Measurements from ENCODE around the gene BPIFA2. TPM values are rescaled to one million over a fixed set of nuclear protein-coding genes. Genes with fewer than 3 reads are reported as not detected.

The BPIFA2 gene
- total RNA-seq, 1 experiment from 2014 or later = not detected

- TF ChIP-seq FOSL1 (IDR thresholded peaks at IDR 0.05; ENCODE audit: low read depth) (no peak), SP1 (IDR thresholded peaks at IDR 0.05; ENCODE audit: low read depth) (no peak), TCF7L2 (IDR thresholded peaks at IDR 0.05; ENCODE audit: borderline replicate concordance, extremely low read depth, insufficient read depth, insufficient read length) (no peak), POLR2AphosphoS5 (IDR thresholded peaks at IDR 0.05; ENCODE audit: low read depth, low read length) (no peak), SRF (IDR thresholded peaks at IDR 0.05; ENCODE audit: low read depth) (no peak), EZH2phosphoT487 (IDR thresholded peaks at IDR 0.05; ENCODE audit: borderline replicate concordance) (no peak), RAD21 (IDR thresholded peaks at IDR 0.05; ENCODE audit: low read depth) (no peak), EGR1 (IDR thresholded peaks at IDR 0.05; ENCODE audit: low read depth) (no peak)
These were observed 7.2 kb downstream of the BPIFA2 start (continued) for GRCh38 chr20:33175123-33175522.

DNA sequence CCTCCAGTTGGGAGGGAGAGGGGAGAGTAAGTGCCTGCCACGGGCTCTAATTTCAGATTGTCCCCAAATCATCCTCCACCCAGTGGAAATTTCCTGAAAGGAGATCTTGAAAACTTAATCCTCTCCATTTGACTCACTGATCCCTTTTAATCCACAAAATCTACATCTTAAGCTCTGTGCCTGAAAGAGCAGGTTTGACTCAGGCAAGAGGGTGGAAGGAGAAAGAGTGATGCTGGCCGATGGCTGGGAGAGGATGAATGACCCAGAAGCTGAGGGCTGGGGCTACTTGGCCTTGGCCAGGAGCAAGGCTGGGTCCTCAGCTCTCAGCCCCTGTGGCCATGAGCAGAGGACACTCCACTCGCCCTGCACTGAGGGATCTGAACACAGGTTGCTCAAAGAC is 8.1 kb downstream of the BPIFA2 start:
- intact Hi-C loops (cut with micrococcal nuclease) = no loop called here
- ChIA-PET CTCF (no interaction called here), POLR2A (no interaction called here), RAD21 (ENCODE audit: low non-redundant PET in 1 of 2, low total read pairs in 2 of 2, uncharacterized antibody in 2 of 2, unreplicated experiment in 2 of 2) (no interaction called here)
- no peaks in the 10 kb centered on the region for H4K20me1 ChIP-seq (ENCODE audit: insufficient read depth)
- H2AFZ ChIP-seq (ENCODE audit: low read depth, low read length, poor library complexity, severe bottlenecking) = no peak overlapping the region
- no peak for DNase-seq (ENCODE audit: low read depth, low spot score)
- H3K9ac ChIP-seq (ENCODE audit: low read length) = no peak overlapping the region
- H3K4me1 ChIP-seq (ENCODE audit: control insufficient read depth in 1 of 2, insufficient read depth in 2 of 2, low read length in 2 of 2) = peaks cover 14 to 17% of the 10 kb centered on the region in 2 experiments; a peak in 3 of 4 replicates
- H3K4me2 ChIP-seq (ENCODE audit: low read length) = no peak overlapping the region
- H3K79me2 ChIP-seq (ENCODE audit: insufficient read depth, low read length) = no peaks in the 10 kb centered on the region
- H3K36me3 ChIP-seq (ENCODE audit: control insufficient read depth in 1 of 2, insufficient read depth in 2 of 2, low read length in 2 of 2) = no peaks in the 10 kb centered on the region
- no TSS peak for BruUV-seq (replicated peaks)
- H3K4me3 ChIP-seq (replicated peaks in 1 of 2; ENCODE audit: low read depth in 1 of 2, low read length in 2 of 2) = no peak overlapping the region
- H3K9me2 ChIP-seq (ENCODE audit: insufficient read depth) = no peaks in the 10 kb centered on the region
- H3K9me3 ChIP-seq (ENCODE audit: control insufficient read depth in 1 of 2, insufficient read depth in 1 of 2, low read depth in 1 of 2, low read length in 2 of 2) = no peaks in the 10 kb centered on the region
- ATAC-seq = no peak
- no peak overlapping the region for H3K27ac ChIP-seq (ENCODE audit: low read depth, low read length)
- no peaks in the 10 kb centered on the region for H3K27me3 ChIP-seq (ENCODE audit: insufficient read depth, low read length)
- TF ChIP-seq SIN3A (IDR thresholded peaks at IDR 0.05; ENCODE audit: low read depth) = no peak
- TF ChIP-seq CBX3 (IDR thresholded peaks at IDR 0.05; ENCODE audit: low read depth) = no peak
- TF ChIP-seq, protein P1, sequence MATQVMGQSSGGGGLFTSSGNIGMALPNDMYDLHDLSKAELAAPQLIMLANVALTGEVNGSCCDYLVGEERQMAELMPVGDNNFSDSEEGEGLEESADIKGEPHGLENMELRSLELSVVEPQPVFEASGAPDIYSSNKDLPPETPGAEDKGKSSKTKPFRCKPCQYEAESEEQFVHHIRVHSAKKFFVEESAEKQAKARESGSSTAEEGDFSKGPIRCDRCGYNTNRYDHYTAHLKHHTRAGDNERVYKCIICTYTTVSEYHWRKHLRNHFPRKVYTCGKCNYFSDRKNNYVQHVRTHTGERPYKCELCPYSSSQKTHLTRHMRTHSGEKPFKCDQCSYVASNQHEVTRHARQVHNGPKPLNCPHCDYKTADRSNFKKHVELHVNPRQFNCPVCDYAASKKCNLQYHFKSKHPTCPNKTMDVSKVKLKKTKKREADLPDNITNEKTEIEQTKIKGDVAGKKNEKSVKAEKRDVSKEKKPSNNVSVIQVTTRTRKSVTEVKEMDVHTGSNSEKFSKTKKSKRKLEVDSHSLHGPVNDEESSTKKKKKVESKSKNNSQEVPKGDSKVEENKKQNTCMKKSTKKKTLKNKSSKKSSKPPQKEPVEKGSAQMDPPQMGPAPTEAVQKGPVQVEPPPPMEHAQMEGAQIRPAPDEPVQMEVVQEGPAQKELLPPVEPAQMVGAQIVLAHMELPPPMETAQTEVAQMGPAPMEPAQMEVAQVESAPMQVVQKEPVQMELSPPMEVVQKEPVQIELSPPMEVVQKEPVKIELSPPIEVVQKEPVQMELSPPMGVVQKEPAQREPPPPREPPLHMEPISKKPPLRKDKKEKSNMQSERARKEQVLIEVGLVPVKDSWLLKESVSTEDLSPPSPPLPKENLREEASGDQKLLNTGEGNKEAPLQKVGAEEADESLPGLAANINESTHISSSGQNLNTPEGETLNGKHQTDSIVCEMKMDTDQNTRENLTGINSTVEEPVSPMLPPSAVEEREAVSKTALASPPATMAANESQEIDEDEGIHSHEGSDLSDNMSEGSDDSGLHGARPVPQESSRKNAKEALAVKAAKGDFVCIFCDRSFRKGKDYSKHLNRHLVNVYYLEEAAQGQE (IDR thresholded peaks at IDR 0.05; ENCODE audit: low read depth) = no peak
- no peak for TF ChIP-seq ZFX (IDR thresholded peaks at IDR 0.05)
- TF ChIP-seq CEBPB (IDR thresholded peaks at IDR 0.05; ENCODE audit: low read depth) = no peak
- TF ChIP-seq YY1 (IDR thresholded peaks at IDR 0.05; ENCODE audit: extremely low read depth, insufficient replicate concordance, low read depth, low read length) = no peak
- no peak for TF ChIP-seq POLR2A (IDR thresholded peaks at IDR 0.05; ENCODE audit: borderline replicate concordance, extremely low read depth, insufficient read depth, insufficient read length)
- no peak for TF ChIP-seq EGR1 (IDR thresholded peaks at IDR 0.05; ENCODE audit: low read depth)
- no peak for TF ChIP-seq ATF3 (IDR thresholded peaks at IDR 0.05)
- no peak for TF ChIP-seq EZH2 (IDR thresholded peaks at IDR 0.05)
- no peak for TF ChIP-seq ZBTB33 (IDR thresholded peaks at IDR 0.05; ENCODE audit: extremely low read depth, insufficient replicate concordance, low read length)
- no peak for TF ChIP-seq ZNF274 (IDR thresholded peaks at IDR 0.05; ENCODE audit: low read depth, low read length)
- no peak for TF ChIP-seq JUND (IDR thresholded peaks at IDR 0.05)
- TF ChIP-seq TCF7L2 (IDR thresholded peaks at IDR 0.05; ENCODE audit: borderline replicate concordance, extremely low read depth, insufficient read depth, insufficient read length) = no peak
- no peak for TF ChIP-seq POLR2AphosphoS5 (IDR thresholded peaks at IDR 0.05; ENCODE audit: low read depth, low read length)
- no peak for TF ChIP-seq SP1 (IDR thresholded peaks at IDR 0.05; ENCODE audit: low read depth)
